ENCODE data around the gene GPC6. TPM values are rescaled to one million over a fixed set of nuclear protein-coding genes. Genes with fewer than 3 reads are reported as not detected.

The GPC6 gene
- total RNA-seq, 1 donor from 2014 or later: 13.8 TPM

DNA sequence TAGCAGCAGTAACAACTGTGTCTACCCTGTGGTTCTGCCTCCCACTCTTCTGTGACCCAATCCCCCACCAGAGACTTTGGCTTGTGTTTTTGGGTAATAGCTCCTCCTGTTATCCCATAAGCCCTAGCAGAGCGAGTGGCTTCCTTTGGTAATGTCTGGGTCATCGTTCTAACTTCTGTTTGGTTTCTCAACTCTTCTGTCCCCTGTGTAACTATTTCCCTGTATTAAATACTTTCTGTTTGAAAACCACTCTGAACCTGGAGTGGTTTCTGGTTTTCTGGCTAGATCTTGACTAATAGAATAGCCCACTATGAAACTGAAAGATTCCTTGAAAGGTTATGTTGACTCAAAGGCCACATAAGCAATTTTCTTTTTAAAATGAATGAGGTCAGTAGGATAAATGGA, 902.9 kb downstream of the GPC6 start:
- no peaks in the 10 kb centered on the region for H3K4me1 ChIP-seq
- TF ChIP-seq POLR2A (IDR thresholded peaks at IDR 0.05) (no peak), POLR2AphosphoS5 (IDR thresholded peaks at IDR 0.05; ENCODE audit: insufficient read depth in 1 of 2, low read depth in 1 of 2) (no peak)
- no peaks in the 10 kb centered on the region for H3K27me3 ChIP-seq
- no peak overlapping the region for H3K27ac ChIP-seq
- no peaks in the 10 kb centered on the region for H3K36me3 ChIP-seq
- intact Hi-C loops (cut with DNase I): no loop called here
- no peaks in the 10 kb centered on the region for H3K9me3 ChIP-seq
- no peak for DNase-seq (ENCODE audit: extremely low spot score in 2 of 2)
- no peak overlapping the region for H3K4me3 ChIP-seq

DNA sequence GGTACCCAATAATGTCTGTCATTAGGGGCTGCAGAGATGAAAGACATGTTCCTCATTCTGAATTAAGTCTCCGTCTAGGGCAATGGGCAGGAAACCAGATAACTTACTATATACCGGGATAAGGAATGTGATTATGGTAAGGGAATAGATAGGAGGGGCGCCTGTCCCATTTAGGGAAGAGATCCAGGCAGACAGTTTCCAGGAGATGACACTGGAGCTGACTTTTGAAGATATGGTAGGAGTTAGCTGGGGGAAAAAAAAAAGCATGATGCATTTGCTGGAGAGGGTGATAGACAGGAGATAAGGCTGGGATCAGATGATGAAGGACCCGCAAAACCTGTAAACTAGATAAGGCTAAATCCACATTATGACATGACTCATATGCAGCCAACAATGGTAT, 912.2 kb downstream of the GPC6 start:
- TF ChIP-seq, protein P1, sequence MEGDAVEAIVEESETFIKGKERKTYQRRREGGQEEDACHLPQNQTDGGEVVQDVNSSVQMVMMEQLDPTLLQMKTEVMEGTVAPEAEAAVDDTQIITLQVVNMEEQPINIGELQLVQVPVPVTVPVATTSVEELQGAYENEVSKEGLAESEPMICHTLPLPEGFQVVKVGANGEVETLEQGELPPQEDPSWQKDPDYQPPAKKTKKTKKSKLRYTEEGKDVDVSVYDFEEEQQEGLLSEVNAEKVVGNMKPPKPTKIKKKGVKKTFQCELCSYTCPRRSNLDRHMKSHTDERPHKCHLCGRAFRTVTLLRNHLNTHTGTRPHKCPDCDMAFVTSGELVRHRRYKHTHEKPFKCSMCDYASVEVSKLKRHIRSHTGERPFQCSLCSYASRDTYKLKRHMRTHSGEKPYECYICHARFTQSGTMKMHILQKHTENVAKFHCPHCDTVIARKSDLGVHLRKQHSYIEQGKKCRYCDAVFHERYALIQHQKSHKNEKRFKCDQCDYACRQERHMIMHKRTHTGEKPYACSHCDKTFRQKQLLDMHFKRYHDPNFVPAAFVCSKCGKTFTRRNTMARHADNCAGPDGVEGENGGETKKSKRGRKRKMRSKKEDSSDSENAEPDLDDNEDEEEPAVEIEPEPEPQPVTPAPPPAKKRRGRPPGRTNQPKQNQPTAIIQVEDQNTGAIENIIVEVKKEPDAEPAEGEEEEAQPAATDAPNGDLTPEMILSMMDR (IDR thresholded peaks at IDR 0.05): no peak
- TF ChIP-seq POLR2AphosphoS5 (IDR thresholded peaks at IDR 0.05; ENCODE audit: insufficient read depth in 1 of 2, low read depth in 1 of 2) (no peak), POLR2A (IDR thresholded peaks at IDR 0.05) (no peak)
- DNase-seq (ENCODE audit: extremely low spot score in 2 of 2): no peak
- H3K27ac ChIP-seq: no peak overlapping the region
- intact Hi-C loops (cut with DNase I): no loop called here
- H3K27me3 ChIP-seq: no peaks in the 10 kb centered on the region
- no peaks in the 10 kb centered on the region for H3K36me3 ChIP-seq
- no peaks in the 10 kb centered on the region for H3K9me3 ChIP-seq
- H3K4me3 ChIP-seq: no peak overlapping the region
- H3K4me1 ChIP-seq: no peaks in the 10 kb centered on the region

DNA sequence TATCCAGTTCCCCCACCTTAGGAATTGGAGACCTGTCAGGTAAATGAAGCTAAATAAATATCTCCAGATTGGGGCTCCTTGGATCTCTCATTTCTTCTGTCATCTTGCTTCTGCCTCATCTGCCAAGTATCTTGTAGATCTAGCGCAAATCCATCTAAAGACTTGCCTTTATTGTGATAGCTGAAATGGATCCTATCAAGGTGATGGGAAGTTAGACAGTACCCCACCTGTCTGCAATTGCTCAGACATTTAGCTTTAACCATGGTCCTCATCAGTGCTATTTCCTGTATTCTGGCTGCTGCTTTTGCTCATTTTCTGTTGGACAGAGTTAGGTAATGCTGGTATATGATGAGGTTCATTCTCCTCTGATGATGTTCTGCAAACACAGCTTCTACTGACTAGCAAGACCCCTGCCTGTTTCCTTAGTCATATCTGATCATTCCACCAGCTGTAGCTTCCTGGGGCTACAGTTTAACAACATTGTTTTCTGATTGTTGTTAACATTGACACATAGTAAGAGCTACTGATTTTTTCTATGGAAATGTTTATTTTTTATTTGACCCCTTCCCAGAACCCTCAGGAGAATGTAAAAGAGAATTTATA, 912.9 kb downstream of the GPC6 start:
- Histone ChIP-seq H3K27me3 (no peaks in the 10 kb centered on the region), H3K9me3 (no peaks in the 10 kb centered on the region), H3K36me3 (no peaks in the 10 kb centered on the region), H3K4me1 (no peaks in the 10 kb centered on the region), H3K27ac (no peak overlapping the region), H3K4me3 (no peak overlapping the region)
- DNase-seq (ENCODE audit: extremely low spot score in 2 of 2): no peak
- TF ChIP-seq POLR2A (IDR thresholded peaks at IDR 0.05) (no peak), POLR2AphosphoS5 (IDR thresholded peaks at IDR 0.05; ENCODE audit: insufficient read depth in 1 of 2, low read depth in 1 of 2) (no peak)
- TF ChIP-seq, protein P1 (IDR thresholded peaks at IDR 0.05): no peak
- intact Hi-C loops (cut with DNase I): no loop called here

- Histone ChIP-seq H3K27me3 (no peaks in the 10 kb centered on the region), H3K4me1 (no peaks in the 10 kb centered on the region), H3K36me3 (no peaks in the 10 kb centered on the region), H3K9me3 (no peaks in the 10 kb centered on the region), H3K4me3 (no peak overlapping the region), H3K27ac (no peak overlapping the region)
- no peak for DNase-seq (ENCODE audit: extremely low spot score in 2 of 2)
- intact Hi-C loops (cut with DNase I): no loop called here
- TF ChIP-seq POLR2AphosphoS5 (IDR thresholded peaks at IDR 0.05; ENCODE audit: insufficient read depth in 1 of 2, low read depth in 1 of 2) (no peak), POLR2A (IDR thresholded peaks at IDR 0.05) (no peak)
- TF ChIP-seq, protein P1 (IDR thresholded peaks at IDR 0.05): no peak
Observed at GRCh38 chr13:94140027-94140426, 913.4 kb downstream of the GPC6 start.

DNA sequence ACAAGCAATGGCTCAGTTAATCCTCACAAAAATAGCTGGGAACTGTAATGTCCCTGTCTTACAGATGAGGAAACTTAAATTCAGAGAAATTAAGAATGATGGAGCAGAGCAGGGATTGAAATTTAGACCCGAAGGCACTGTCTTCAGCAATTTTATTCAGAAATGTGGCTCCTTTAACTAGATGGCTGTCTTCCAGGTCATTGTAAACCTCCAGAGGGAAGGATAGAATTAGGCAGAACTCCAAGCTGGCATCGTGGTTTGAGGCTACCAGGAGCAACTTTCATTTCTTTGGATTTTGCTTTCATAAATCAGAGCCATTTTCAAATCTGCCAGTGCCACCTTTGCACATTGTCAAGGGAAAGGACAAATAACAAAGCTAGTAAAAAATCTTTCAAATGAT, 913.9 kb downstream of the GPC6 start:
- Histone ChIP-seq H3K27ac (no peak overlapping the region), H3K4me3 (no peak overlapping the region), H3K4me1 (no peaks in the 10 kb centered on the region), H3K36me3 (no peaks in the 10 kb centered on the region), H3K27me3 (no peaks in the 10 kb centered on the region), H3K9me3 (no peaks in the 10 kb centered on the region)
- no peak for TF ChIP-seq POLR2AphosphoS5 (IDR thresholded peaks at IDR 0.05; ENCODE audit: insufficient read depth in 1 of 2, low read depth in 1 of 2)
- TF ChIP-seq, protein P1 (IDR thresholded peaks at IDR 0.05): no peak
- no peak for TF ChIP-seq POLR2A (IDR thresholded peaks at IDR 0.05)
- DNase-seq (ENCODE audit: extremely low spot score in 2 of 2): no peak
- intact Hi-C loops (cut with DNase I): no loop called here

All from vagina (tissue), 2 donors.